ENCODE results near the gene SMARCC2. TPM values are rescaled to one million over a fixed set of nuclear protein-coding genes. Genes with fewer than 3 reads are reported as not detected.

Gene SMARCC2
- total and polyA plus RNA-seq, 9 of the 15 experiments (the other 6 are each of a cell fraction or from before 2014, with no cell fraction given) = 11.9 to 86.0 (median 36.6) TPM

DNA sequence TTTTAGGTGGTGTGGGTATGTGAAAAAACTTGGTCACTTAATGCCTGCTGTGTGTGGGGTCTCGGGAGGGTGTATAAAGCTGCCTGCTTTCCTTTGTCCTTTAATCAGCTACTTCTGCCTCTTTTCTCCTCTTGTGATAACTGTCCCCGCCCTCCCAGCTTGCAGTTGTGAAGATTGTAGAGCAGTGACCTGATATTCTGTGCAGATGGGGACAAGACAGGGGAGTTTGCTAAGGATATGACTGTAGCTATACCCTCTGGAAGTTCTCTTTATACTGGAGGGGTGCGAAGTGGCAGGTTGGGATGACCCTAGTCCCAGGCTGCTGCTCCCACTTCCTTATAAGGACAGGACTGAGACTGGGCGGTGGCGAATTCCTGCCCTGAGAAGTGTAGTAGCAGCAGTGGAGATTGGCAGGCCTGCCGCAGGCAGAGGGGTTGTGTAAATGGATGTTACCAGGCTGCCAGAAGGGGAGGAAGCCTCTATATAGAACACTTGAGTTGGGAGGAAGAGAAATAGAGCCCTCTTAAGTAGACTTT, 30.3 kb downstream of the SMARCC2 start:
- peak in 2 of 4 experiments; percentile 47 to 73 for DNase-seq (ENCODE audit: extremely low read depth in 1 of 4, low spot score in 3 of 4)
- Histone ChIP-seq H3K27me3 (ENCODE audit: control insufficient read depth in 2 of 2, insufficient read depth in 2 of 2, low read length in 2 of 2) (no peaks in the 10 kb centered on the region), H3K36me3 (ENCODE audit: control insufficient read depth, insufficient read depth, low read length) (peaks cover 64% of the 10 kb centered on the region), H3K27ac (ENCODE audit: extremely low read depth, low read depth, low read length) (peak overlapping the region; percentile 98), H3K4me3 (peak overlapping the region; percentile 90), H2AFZ (ENCODE audit: low read depth, low read length) (no peak overlapping the region), H3K9me3 (replicated peaks; ENCODE audit: control insufficient read depth, insufficient read depth, low read depth, low read length) (no peaks in the 10 kb centered on the region), H3K9ac (ENCODE audit: insufficient read depth in 1 of 2, low read depth in 2 of 2, low read length in 2 of 2) (peak overlapping the region; percentile 93 to 98), H3K9me1 (ENCODE audit: control insufficient read depth, insufficient read depth, low read length) (peaks cover 3% of the 10 kb centered on the region), H3K4me2 (ENCODE audit: insufficient read depth, low read length) (peak overlapping the region; percentile 80), H4K20me1 (replicated peaks; ENCODE audit: control insufficient read depth, insufficient read depth, low read length) (peaks cover 34% of the 10 kb centered on the region; the same call in 1 of the 2 replicates), H3K4me1 (replicated peaks in 1 of 2; ENCODE audit: control insufficient read depth in 2 of 2, insufficient read depth in 2 of 2, low read length in 2 of 2) (peaks cover 33 to 46% of the 10 kb centered on the region in 2 experiments; a peak in 4 of 5 replicates), H3K79me2 (ENCODE audit: control insufficient read depth, insufficient read depth, low read length) (peaks cover 40% of the 10 kb centered on the region)
- ChIA-PET CTCF (ENCODE audit: low intra/inter-chr PET ratio) (interaction anchor here (0.7 to 2.6 kb wide), 2 partner anchors 33 to 43 kb away, joined by 3 to 7 read pairs; no protein-coding TSS in a partner anchor), POLR2A (interaction anchor here (0.6 to 8.9 kb wide), 17 partner anchors 8 to 162 kb away, joined by 3 to 124 read pairs (median 6); partner anchors contain the start of genes ERBB3, ESYT1, RNF41 and RPL41)
- intact Hi-C loops (cut with micrococcal nuclease) (loop anchor here (1.0 to 5.0 kb wide), 2 partner anchors 32 to 42 kb away; partner anchors contain the start of genes RPL41 and ZC3H10), in situ Hi-C loops (cut with MboI) (no loop called here)
- no TSS peak for BruUV-seq (replicated peaks)
- WGBS (ENCODE audit: insufficient coverage, low coverage, missing lambda C conversion rate) = 1% methylated on average over 6 of the region's 6 CpGs
- ATAC-seq = peak; percentile 23
- peak; percentile 70 for FAIRE-seq
- peak; percentile 70; the same call in 1 of the 2 replicates for TF ChIP-seq PTBP1 (IDR thresholded peaks at IDR 0.05; ENCODE audit: low read depth, low read length)
- 0 out of 2 replicates have a peak, but pooled peaks have one; percentile 14 for TF ChIP-seq ELF2 (CRISPR knock-in tag; IDR thresholded peaks at IDR 0.05)
- 0 out of 2 replicates have a peak, but pooled peaks have one; percentile 11 for TF ChIP-seq SUPT5H (IDR thresholded peaks at IDR 0.05)
- no peak for TF ChIP-seq MYBL2 (IDR thresholded peaks at IDR 0.05; ENCODE audit: low read depth)
- TF ChIP-seq MYBL2 (CRISPR knock-in tag; IDR thresholded peaks at IDR 0.05; ENCODE audit: borderline replicate concordance) = no peak
- TF ChIP-seq TEAD4 (IDR thresholded peaks at IDR 0.05; ENCODE audit: low read length) = peak; percentile 22; the same call in 1 of the 2 replicates
- TF ChIP-seq TEAD4 (CRISPR knock-in tag; IDR thresholded peaks at IDR 0.05; ENCODE audit: borderline replicate concordance) = no peak
- TF ChIP-seq, protein P1, sequence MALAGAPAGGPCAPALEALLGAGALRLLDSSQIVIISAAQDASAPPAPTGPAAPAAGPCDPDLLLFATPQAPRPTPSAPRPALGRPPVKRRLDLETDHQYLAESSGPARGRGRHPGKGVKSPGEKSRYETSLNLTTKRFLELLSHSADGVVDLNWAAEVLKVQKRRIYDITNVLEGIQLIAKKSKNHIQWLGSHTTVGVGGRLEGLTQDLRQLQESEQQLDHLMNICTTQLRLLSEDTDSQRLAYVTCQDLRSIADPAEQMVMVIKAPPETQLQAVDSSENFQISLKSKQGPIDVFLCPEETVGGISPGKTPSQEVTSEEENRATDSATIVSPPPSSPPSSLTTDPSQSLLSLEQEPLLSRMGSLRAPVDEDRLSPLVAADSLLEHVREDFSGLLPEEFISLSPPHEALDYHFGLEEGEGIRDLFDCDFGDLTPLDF (CRISPR knock-in tag; IDR thresholded peaks at IDR 0.05) = 0 out of 2 replicates have a peak, but pooled peaks have one; percentile 1
- TF ChIP-seq POLR2AphosphoS5 (IDR thresholded peaks at IDR 0.05; ENCODE audit: control insufficient read depth, insufficient read depth, low read depth, low read length) = peak; percentile 27; the same call in 1 of the 2 replicates
- TF ChIP-seq GABPA (tag; conservative IDR thresholded peaks at IDR 0.05; ENCODE audit: low read depth) = peak; percentile 21; the same call in 1 of the 2 replicates
- TF ChIP-seq, protein P2, sequence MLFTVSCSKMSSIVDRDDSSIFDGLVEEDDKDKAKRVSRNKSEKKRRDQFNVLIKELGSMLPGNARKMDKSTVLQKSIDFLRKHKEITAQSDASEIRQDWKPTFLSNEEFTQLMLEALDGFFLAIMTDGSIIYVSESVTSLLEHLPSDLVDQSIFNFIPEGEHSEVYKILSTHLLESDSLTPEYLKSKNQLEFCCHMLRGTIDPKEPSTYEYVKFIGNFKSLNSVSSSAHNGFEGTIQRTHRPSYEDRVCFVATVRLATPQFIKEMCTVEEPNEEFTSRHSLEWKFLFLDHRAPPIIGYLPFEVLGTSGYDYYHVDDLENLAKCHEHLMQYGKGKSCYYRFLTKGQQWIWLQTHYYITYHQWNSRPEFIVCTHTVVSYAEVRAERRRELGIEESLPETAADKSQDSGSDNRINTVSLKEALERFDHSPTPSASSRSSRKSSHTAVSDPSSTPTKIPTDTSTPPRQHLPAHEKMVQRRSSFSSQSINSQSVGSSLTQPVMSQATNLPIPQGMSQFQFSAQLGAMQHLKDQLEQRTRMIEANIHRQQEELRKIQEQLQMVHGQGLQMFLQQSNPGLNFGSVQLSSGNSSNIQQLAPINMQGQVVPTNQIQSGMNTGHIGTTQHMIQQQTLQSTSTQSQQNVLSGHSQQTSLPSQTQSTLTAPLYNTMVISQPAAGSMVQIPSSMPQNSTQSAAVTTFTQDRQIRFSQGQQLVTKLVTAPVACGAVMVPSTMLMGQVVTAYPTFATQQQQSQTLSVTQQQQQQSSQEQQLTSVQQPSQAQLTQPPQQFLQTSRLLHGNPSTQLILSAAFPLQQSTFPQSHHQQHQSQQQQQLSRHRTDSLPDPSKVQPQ (CRISPR knock-in tag; IDR thresholded peaks at IDR 0.05; ENCODE audit: borderline replicate concordance) = no peak
- TF ChIP-seq SP1 (CRISPR knock-in tag; IDR thresholded peaks at IDR 0.05) = peak; percentile 10; the same call in 1 of the 2 replicates
- no peak for TF ChIP-seq ZNF589 (CRISPR knock-in tag; IDR thresholded peaks at IDR 0.05; ENCODE audit: low read depth)
- peak in 1 of 2 experiments; percentile 5; a peak in 1 of 4 replicates for TF ChIP-seq SIN3A (IDR thresholded peaks at IDR 0.05; ENCODE audit: borderline replicate concordance in 2 of 2, control insufficient read depth in 1 of 2, low read depth in 2 of 2, low read length in 2 of 2)
- TF ChIP-seq XRCC4 (IDR thresholded peaks at IDR 0.05; ENCODE audit: extremely low read depth, insufficient read depth, insufficient read length) = no peak
- TF ChIP-seq, protein P3, sequence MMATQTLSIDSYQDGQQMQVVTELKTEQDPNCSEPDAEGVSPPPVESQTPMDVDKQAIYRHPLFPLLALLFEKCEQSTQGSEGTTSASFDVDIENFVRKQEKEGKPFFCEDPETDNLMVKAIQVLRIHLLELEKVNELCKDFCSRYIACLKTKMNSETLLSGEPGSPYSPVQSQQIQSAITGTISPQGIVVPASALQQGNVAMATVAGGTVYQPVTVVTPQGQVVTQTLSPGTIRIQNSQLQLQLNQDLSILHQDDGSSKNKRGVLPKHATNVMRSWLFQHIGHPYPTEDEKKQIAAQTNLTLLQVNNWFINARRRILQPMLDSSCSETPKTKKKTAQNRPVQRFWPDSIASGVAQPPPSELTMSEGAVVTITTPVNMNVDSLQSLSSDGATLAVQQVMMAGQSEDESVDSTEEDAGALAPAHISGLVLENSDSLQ (IDR thresholded peaks at IDR 0.05) = peak; percentile 85

Data from K562 (cell line).